Inflammatory macrophage (primary cell): ENCODE data around the gene TMEM240.
"Not testable (repeated sequence)": the region's sequence is repeated elsewhere in the genome, so short reads cannot be mapped to it uniquely, and the experiment has no call there.

ENCODE experiments used
- DNase-seq, 2 donors: peaks; one replicate each; pipeline ENCODE4 v3.0.0-alpha.2; 2020 to 2022

Gene TMEM240

DNA sequence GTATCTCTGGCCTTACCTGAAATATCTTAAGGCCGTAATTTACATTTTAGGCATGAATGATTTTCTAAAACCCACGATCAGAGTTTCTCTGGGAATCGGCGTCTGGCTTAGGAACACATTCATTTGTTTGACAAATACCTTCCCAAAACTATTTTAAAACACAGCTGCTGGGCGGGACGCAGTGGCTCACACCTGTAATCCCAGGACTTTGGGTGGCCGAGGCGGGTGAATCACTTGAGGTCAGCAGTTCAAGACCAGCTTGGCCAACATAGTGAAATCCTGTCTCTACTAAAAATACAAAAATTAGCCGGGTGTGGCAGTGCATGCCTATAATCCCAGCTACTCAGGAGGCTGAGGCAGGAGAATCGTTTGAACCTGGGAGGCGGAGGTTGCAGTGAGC, 16.5 kb upstream of the TMEM240 start:
- not testable (repeated sequence) for DNase-seq

DNA sequence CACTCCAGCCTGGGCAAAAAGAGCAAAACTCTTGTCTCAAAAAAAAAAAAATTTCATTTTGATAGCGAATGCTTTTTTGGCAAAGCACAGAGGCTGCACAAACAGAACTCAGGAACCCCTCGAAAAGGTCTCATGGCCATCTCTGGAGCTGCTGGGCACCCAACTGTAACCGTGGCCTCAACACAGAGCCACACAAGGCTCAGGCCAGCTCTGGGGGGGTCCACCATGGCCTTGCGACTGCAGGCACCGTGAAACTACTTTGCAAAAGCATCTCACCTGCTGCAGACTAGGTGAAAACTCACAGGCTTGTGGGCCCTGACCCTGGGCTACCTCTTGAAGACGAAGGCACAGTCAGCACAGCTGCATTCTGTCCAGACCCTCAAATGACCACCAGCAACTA, 16.1 kb upstream of the TMEM240 start:
- DNase-seq: no peak

DNA sequence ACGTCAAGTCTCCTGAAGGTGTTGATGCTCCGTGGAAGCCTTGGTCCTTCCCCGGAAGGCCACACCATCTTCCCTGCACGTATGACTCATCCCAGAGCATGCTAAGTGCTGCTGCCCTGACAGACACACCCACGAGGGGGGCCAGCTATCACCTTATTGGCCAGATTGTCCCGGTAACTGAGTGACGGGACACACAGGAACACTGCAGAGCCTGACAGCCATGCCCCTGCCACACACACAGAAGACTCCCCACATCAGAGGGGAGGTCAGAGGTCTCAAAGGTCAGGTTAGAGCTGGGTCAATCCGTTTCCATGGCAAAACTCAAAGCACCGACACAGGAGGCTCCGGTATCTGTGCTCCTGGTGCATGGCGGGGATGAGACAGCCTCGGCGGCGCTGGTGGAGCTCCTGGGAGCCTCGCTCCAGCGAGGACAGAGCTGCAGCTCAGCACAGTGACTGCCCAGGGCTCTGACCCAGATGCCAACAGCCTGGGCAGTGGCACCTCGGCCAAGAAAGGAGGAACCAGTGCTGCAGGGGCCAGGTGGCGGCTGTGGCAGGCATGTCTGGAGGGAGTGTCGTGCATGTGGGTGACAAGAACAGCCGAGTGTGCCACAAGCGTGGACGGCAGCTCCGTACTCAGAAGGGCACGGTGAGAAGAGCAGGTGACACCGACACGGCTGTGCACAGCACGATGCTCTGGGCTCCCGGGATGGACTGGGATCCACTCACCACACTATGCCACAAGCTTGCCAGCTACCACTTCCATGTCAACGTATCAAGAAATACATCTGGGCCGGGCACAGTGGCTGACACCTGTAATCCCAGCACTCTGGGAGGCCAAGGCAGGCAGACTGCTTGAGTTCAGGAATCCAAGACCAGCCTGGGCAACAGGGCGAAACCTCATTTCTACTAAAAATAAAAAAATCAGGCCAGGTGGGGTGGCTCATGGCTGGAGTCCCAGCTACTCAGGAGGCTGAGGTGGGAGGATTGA, 14.8 kb upstream of the TMEM240 start:
- DNase-seq: no peak

DNA sequence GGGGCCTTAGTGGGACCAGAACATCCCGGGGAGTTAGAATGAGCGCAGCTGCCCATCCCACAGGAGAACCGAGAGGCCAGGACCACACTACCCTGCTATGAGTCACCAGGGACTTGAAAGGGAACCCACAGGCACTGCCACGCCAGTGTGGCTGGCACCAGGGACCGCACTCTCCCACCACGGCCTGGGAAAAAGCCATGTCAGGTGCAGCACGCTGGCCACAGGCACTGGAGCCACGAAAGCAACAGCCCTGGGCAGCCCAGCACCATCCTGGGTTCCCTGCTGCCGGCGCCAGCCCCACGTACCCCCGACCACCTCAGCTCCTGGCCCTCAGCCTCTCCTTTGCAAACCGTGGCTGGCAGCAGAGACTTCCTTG, 14.1 kb upstream of the TMEM240 start:
- DNase-seq: no peak

DNA sequence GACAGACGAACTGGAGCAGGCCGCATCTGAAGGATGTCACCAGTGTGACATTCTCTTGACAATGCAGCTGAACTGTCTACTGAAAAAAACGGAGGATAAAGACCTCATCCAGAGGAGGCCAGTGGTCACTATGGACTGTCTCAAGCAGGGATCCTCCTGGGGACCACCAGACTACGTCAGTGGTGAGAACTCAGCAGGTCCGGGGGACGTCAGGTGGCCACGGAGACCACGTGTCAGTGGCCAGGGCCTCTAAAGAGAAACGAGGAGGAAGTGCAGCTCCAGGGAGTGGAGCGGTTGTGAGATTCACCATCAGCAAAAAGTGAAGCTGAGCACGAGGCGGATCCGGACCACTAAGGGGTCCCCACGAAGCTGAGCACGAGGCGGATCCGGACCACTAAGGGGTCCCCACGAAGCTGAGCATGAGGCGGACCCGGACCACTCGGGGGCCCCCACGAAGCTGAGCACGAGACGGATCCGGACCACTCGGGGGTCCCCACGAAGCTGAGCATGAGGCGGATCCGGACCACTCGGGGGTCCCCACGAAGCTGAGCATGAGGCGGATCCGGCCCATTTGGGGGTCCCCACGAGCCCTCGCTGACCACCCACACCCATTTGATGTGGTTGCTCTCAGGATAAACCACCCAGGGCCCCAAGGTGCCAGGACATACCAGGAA, 13.5 kb upstream of the TMEM240 start:
- no peak for DNase-seq

DNA sequence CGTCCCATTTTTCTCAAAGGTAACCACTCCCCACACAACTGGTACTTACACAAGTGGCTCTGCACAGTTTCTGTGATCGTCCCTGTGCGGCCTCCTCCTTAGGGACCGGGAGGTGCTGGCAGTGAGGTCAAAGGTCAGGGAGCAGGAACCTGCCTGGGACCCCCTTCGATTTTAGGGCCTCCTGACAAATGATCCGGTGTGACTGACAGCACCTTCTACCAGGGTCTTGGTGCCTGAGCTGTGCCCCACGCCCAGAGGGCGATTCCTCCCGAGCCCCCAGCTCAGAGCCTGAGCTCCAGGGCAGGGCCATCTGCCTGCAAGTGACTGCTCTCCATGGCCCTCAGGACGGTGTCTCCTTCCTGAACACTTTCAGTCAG, 11.8 kb upstream of the TMEM240 start:
- no peak for DNase-seq

DNA sequence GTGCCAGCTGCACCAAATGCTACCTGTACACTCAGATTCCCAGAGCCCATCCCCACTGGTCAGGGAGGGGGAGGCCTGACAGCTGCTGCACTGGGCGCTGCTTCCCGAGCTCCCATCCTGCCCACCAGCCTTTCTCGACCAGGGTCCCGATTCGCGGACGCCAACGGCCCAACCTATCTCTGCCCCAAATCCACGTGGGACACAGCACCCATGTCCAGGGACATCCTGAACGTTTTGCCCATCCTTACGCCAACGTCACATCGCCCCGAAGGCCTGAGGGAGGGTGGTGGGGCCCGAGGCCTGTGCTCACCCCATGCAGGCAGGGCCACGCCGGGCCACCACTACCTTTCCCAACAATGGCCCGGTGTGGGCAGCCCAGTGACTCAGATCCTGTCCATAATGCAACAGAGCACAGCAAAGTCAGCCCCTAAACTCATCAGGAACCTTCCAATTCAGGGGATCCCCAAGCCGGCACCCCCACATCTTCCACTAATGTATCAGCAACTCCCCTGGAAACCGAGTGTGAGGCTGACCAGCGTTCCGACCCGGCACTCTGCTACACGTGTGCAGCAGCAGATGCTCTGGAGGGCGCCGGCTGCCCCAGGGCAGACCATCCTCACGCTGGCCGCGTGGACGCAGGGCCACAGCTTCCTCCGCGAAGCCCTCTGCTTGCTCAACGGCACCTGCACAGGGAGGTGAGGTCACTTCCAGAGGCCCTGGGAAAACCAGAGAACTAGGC, 11.3 kb upstream of the TMEM240 start:
- DNase-seq: no peak

DNA sequence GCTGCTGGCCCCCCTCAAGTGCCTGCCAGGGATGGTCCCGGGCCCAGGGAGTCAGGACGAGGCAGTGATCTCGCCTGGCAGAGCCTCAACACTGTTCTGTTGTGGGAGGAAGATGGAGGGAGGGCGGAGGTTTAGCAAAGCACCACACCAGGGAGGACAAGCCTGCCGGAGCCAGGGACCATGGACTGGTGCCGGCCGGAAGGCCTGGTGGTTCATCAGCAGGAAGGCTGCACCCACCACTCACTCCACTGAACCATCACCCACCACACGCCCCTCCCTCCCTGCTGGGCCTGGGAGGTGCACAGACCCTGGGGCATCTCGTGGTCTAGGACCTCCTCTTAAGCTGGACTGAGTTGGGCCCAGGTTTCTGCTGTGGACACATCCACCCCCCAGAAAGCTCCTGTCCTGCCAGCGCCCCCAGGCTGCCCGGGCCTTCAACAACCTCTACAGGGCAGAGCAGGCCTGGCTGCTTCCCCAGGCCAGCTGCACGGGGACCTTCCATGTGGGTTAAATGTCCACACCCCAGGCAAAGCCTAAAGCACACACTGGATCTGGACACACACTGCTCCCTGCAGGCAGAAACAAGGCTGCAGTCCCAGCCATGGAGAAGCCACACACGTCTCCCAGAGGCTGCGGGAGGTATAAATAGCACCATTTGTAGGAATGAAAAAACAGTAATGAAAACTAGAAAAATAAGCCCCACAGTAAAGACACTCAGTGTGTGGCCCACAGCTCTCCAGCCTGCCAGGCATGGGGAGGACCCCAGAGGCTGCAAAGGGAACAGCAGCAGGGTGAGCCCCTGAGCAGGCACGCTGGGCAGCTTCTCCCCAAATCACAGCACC, 10.4 kb upstream of the TMEM240 start:
- no peak for DNase-seq

DNA sequence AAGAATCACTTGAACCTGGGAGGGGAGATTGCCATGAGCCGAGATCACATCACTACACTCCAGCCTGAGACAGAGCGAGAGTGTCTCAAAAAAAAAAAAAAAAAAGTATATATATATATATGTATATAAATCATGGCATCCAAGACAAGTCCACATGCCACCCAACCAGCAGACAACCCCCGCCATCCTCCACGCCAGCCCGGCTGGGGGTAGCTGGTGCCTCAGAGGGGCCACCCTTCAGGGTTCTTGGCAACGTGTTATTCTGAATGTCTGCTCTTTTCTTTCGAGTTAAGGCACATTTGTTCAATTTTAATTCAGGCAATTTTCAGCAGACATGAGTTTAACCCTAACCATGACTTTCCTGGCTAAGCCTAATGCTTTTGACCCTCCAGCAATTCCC, 9.7 kb upstream of the TMEM240 start:
- DNase-seq: no peak

DNA sequence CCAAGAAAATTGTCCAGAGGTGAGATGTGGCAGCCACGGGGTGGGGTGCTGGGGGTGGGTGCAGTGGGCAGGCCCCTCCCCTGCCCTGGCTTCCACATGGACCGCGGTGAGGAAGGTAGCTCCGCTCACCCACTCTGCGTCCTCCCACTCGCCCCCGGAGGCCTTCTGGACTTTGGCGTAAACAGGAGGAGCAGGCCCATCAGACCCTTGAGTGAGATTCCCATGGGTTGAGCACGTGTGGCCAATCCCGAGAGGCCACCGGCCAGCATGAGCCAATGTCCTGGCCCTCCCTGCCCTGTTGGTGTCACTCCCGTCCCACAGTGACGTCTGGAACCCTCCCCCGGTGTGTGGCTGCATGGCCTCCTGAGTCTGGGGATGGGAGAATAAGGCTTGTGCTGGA, 8.2 kb upstream of the TMEM240 start:
- no peak for DNase-seq

DNA sequence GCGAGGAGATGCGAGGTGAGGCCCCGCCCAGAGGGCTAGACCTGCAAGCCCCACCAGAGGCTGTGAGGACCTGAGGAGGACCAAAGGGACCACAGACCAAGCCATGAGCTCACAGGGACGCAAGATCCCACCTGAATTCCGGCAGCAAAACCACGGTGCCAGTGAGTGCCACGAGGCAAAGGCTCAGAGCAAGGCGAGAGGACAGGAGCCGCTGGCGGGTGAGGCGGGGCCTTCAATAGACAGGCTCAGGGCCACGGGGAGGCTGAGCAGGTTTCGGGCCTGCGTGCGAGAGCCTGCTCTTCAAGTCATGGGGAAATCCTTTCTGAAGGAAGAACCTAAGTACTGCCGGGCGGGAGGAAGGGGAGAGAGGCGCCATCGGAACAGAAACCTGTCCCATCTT, 7.1 kb upstream of the TMEM240 start:
- DNase-seq: no peak

DNA sequence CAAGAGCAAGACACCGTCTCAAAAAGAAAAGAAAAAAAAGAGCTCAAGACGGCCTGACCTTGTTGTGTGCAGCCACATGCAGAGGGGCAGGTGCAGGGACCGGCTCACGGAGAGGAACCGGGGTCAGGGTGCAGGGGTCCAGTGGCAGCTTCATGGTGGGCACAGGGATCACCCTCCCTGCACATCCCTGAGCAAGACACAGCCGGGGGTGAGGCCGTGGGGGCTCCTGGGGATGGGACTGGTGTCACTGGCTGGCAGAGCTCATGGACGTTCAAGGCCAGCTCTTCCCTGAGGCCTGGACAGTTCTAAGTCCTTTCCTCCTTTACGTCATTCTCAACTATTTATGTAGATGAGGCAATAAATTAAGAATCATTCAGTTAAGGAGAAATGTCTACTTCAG, 6.6 kb upstream of the TMEM240 start:
- no peak for DNase-seq

DNA sequence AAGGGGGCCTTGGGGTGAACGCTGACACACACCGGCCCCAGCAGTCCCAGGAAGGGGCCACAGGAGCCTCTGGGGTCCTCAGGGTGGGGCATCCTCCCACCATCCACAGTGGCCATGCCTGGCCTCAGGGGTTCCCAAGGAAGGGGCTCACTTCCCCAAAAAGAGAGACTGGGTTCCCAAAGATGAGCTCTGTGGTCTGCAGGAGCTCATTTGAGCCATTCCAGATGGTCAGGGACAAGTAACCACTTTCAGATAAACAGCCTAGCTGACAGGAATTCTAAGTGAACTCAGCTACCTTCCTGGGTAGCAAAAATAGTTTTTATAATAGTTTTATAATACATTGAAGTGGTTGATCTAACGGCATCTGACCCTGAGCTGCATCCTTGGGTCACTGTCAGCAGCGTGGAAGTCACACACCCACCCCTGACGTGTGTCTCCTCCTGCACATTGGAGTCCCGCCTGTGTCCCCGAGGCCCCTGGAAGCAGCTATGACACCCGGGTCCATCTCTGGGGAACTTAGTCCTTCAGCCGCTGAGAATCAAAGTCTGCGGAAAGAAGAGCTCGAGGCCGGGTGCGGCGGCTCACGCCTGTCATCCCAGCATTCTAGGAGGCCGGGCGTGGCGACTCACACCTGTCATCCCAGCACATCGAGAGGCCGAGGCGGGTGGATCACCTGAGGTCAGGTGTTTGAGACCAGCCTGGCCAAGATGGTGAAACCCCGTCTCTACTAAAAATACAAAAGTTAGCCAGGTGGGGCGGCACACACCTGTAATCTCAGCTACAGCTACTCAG, 5.7 kb upstream of the TMEM240 start:
- no peak for DNase-seq

DNA sequence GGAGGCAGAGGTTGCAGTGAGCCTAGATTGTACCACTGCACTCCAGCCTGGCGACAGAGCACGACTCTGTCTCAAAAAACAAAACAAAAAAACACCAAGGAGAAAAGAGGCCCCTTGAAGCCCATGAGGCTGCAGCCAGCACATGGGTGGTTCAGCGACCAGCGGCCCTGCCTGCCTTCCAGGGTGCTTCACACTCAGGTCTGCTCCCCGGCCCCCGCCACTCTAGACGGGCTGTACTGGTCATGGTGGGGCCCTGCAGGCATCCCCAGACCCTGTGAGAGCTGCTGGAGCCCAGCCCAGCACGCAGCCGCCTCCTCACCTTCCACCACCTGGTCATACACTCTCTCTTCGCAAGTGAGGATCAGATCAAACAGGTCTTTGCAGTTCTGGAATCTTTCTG, 4.1 kb upstream of the TMEM240 start:
- no peak for DNase-seq

DNA sequence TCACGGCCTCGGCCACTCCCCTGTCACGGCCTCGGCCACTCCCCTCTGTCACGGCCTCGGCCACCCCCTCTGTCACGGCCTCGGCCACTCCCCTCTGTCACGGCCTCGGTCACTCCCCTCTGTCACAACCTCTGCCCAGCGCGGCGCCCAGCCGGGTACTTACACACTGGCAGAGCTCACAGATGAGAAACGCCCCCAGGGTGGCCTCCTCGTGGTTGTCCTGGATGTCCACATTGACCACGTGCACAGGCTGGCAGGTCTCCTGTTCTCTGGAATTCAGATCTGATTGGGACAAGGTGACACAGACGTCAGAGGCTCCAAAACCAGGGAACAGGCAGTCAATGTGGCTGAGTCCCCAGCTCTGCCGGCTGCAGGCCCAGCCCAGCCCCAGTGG, 3.3 kb upstream of the TMEM240 start:
- DNase-seq: no peak

DNA sequence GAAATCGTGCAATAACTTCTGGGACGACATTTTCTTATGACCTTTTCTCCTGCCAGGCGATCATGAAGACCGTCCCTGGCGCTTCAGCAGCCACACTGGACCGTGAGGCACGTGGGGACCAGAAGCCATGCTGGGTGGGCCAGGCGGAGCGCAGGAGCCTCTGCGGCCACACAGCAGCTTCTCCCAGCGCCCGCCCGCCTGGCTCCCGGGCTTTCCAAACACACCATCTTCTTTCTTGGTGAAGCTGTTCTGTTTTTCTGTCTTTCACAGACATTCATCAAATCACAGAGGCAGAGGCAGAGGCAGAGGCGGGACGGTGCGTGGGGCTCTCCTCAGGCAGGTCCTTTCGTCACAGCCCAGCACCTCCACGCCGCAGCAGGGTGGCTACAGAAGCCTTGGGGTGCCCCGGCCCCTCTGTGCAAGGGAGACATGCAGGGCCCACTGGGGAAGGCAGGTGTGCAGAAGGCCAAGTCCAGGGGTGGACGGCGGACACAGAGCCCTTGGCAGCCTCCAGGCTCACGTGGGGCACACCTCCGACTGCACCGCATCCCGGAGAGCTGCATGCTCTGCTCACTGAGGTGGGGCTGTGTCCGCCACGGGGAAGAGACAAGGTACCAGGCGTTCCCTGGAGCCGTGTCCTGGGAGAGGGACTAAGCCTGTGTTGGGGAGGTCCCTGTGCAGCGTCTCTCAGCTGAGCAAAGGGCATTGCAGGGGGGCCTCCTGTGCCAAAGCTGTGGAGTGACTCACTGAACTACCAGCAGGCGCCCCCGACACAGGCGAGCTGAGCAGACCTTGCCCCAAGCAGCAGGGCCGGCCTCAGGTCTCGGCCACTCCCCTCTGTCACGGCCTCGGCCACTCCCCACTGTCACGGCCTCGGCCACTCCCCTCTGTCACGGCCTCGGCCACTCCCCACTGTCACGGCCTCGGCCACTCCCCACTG, 2.6 kb upstream of the TMEM240 start:
- DNase-seq: no peak

DNA sequence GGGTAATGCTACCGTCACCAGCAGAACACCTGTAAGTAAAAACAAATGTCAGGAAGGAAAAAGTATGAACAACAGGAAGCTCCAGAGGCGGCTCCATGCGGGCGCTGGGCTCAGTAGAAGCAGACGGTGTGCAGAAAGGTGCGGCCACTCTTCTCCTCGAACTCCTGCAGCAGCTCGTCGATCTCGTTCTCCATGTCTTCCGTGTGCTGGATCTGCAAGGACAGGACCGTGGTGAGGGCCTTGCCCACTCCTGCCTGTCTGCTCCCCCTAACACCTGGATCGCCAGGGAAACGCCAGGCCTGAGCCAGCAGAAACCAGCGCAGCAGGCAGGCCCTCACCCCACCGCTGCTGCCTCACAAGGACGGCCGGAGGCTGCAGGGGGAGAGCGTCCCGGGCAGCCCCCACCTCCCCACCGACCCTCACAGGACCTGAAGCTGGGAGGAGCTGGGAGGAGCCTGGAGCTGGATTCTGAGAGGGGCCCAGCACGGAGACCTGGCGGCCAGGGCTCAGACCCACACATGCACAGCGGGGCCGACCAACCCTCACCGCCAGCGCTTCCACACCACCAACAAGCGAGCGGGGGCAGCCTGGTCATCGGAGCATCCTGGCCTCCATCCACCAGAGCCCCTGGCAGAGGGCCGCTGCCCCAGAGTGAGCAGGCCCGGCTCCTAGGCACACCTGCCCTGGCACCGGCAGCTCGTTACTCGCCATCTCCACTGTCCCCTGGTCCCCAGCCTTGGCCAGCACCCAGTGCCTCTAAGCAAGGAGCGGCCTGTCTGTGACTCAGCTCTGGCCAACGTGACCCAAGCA, 1.7 kb upstream of the TMEM240 start:
- no peak for DNase-seq

DNA sequence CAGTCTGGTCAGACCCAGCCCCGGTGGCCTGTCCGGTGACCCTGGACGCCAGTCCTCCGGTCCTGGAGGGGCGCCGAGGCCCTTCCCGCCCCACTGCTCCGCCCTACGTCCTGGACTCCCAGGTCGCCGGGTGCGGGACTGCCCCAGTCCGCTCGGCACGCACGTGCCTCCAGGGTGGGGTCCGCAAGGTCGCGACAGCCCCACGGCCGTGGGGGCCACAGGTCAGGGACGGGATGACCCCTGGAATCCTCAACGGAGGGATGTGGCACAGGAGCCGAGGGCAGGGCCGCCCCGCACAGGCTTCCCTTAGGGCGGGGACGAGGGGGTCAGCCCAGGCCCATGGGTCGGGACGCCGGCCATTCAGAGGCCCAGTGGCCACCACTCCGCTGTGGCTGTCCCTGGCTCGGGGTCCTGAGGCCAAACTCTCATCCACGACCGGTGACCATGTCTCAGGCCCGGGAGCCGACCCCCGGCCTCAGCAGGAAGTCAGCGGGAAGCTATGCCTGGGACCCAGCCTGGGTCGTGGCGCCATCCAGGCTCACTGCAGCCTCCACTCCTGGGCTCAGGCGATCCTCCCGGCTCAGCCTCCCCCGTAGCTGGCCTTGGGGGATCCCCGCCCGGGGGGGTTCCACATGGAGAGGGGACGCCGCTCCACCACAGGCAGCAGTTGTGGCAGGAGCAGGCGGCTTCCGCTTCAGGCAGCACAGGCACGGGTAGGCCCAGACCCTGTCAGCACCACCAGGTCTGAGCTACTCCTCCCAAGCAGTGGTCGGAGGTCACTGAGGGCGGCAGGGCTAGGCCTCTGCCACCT, 599 bp upstream of the TMEM240 start:
- no peak for DNase-seq
